H9 (cell line): ENCODE measurements around the gene GARIN1A. TPM values are rescaled to one million over a fixed set of nuclear protein-coding genes. Genes with fewer than 3 reads are reported as not detected.
"Not testable (repeated sequence)": the region's sequence is repeated elsewhere in the genome, so short reads cannot be mapped to it uniquely, and the experiment has no call there.

ENCODE experiments used
- DNase-seq: peaks from one replicate; pipeline ENCODE4 v3.0.0-alpha.2; 2017
- H2AFZ ChIP-seq: one replicate; pipeline ENCODE4 v1.6.1; 2013; ENCODE audit warnings: mild to moderate bottlenecking, low read length, control low read depth, moderate library complexity
- H2AK5ac ChIP-seq: 2 replicates; pipeline ENCODE4 v1.6.1; 2013; ENCODE audit warnings: low read length, control low read depth, mixed read lengths; ENCODE audit not compliant: insufficient read length
- H2BK120ac ChIP-seq: one replicate; pipeline ENCODE4 v1.6.1; 2013; ENCODE audit warnings: low read depth, mild to moderate bottlenecking, low read length, control low read depth, inconsistent platforms; ENCODE audit not compliant: poor library complexity, severe bottlenecking
- H2BK12ac ChIP-seq: 2 replicates; pipeline ENCODE4 v1.6.1; 2013; ENCODE audit warnings: low read length, control low read depth, mixed read lengths, low read depth; ENCODE audit not compliant: insufficient read length
- H2BK15ac ChIP-seq: 2 replicates; pipeline ENCODE4 v1.6.1; 2013; ENCODE audit warnings: low read depth, low read length, control low read depth
- H2BK20ac ChIP-seq: one replicate; pipeline ENCODE4 v1.6.1; 2013; ENCODE audit warnings: low read depth, mild to moderate bottlenecking, low read length, control low read depth, inconsistent platforms; ENCODE audit not compliant: poor library complexity, severe bottlenecking
- H2BK5ac ChIP-seq: 2 replicates; pipeline ENCODE4 v1.6.1; 2013; ENCODE audit warnings: low read length, control low read depth, mixed read lengths; ENCODE audit not compliant: insufficient read length
- H3K14ac ChIP-seq: 2 replicates; pipeline ENCODE4 v1.6.1; 2013; ENCODE audit warnings: low read length, control low read depth; ENCODE audit not compliant: insufficient read depth
- H3K18ac ChIP-seq: 2 replicates; pipeline ENCODE4 v1.6.1; 2013; ENCODE audit warnings: low read depth, mild to moderate bottlenecking, mixed read lengths, low read length, control low read depth; ENCODE audit not compliant: insufficient read length
- H3K23ac ChIP-seq: 2 replicates; pipeline ENCODE4 v1.6.1; 2013; ENCODE audit warnings: low read length, control low read depth, mixed read lengths, low read depth; ENCODE audit not compliant: insufficient read length
- H3K23me2 ChIP-seq: 2 replicates; pipeline ENCODE4 v1.6.1; 2013; ENCODE audit warnings: low read depth, mild to moderate bottlenecking, mixed read lengths, low read length, control low read depth; ENCODE audit not compliant: insufficient read length, poor library complexity, severe bottlenecking
- H3K27ac ChIP-seq: 2 replicates; pipeline ENCODE4 v1.5.1; 2013; ENCODE audit warnings: low read length, control low read depth, mixed read lengths, low read depth; ENCODE audit not compliant: insufficient read length
- H3K27me3 ChIP-seq: 2 replicates; pipeline ENCODE4 v1.6.1; 2013; ENCODE audit warnings: low read length, control low read depth, inconsistent platforms; ENCODE audit not compliant: insufficient read depth
- H3K4ac ChIP-seq: 2 replicates; pipeline ENCODE4 v1.6.1; 2013; ENCODE audit warnings: low read depth, mild to moderate bottlenecking, control low read depth, inconsistent platforms, low read length, moderate library complexity
- H3K4me1 ChIP-seq: 2 replicates; pipeline ENCODE4 v1.6.1; 2013; ENCODE audit warnings: low read length, control low read depth, inconsistent platforms; ENCODE audit not compliant: insufficient read depth
- H3K4me2 ChIP-seq: 2 replicates; pipeline ENCODE4 v1.6.1; 2013; ENCODE audit warnings: low read length, control low read depth, mixed read lengths; ENCODE audit not compliant: insufficient read length, insufficient read depth
- H3K56ac ChIP-seq: 2 replicates; pipeline ENCODE4 v1.6.1; 2013; ENCODE audit warnings: low read depth, mild to moderate bottlenecking, mixed read lengths, low read length, control low read depth; ENCODE audit not compliant: insufficient read length
- H3K79me1 ChIP-seq: 2 replicates; pipeline ENCODE4 v1.6.1; 2013; ENCODE audit warnings: low read depth, mild to moderate bottlenecking, moderate library complexity, low read length, control low read depth, inconsistent platforms; ENCODE audit not compliant: insufficient read depth, poor library complexity, severe bottlenecking
- H3K79me2 ChIP-seq: 2 replicates; pipeline ENCODE4 v1.6.1; 2013; ENCODE audit warnings: low read length, control low read depth, inconsistent platforms; ENCODE audit not compliant: insufficient read depth
- H3K9ac ChIP-seq: 2 replicates; pipeline ENCODE4 v1.6.1; 2013; ENCODE audit warnings: low read length, control low read depth, mixed read lengths; ENCODE audit not compliant: insufficient read length; ENCODE audit errors: extremely low read depth
- H3K9me3 ChIP-seq: one replicate; pipeline ENCODE4 v1.6.1; 2013; ENCODE audit warnings: low read depth, low read length, inconsistent platforms; ENCODE audit not compliant: control insufficient read depth
- H3T11ph ChIP-seq: one replicate; pipeline ENCODE4 v1.6.1; 2013; ENCODE audit warnings: mild to moderate bottlenecking, low read length, control low read depth, inconsistent platforms
- H4K20me1 ChIP-seq: one replicate; pipeline ENCODE4 v1.6.1; 2013; ENCODE audit not compliant: control insufficient read depth, insufficient read length, insufficient read depth
- H4K5ac ChIP-seq: 2 replicates; pipeline ENCODE4 v1.6.1; 2013; ENCODE audit warnings: low read depth, mild to moderate bottlenecking, mixed read lengths, low read length, control low read depth; ENCODE audit not compliant: insufficient read length
- H4K8ac ChIP-seq: replicated peaks from 2 replicates; pipeline ENCODE4 v1.6.1; 2013; ENCODE audit warnings: low read length, control low read depth, mixed read lengths, low read depth; ENCODE audit not compliant: insufficient read length
- H4K91ac ChIP-seq: 2 replicates; pipeline ENCODE4 v1.6.1; 2013; ENCODE audit warnings: low read depth, mild to moderate bottlenecking, moderate library complexity, mixed read lengths, low read length, control low read depth; ENCODE audit not compliant: insufficient read length
- H3K27ac Mint-ChIP-seq, 3 experiments: 2 replicates in 2 of 3; 3 replicates in 1 of 3; pipeline ENCODE4 v1.8.0; 2020 to 2021; ENCODE audit warnings: mixed read lengths in 3 of 3, mild to moderate bottlenecking in 1 of 3, moderate library complexity in 1 of 3
- H3K27me3 Mint-ChIP-seq: 2 replicates; pipeline ENCODE4 v1.8.0; 2021; ENCODE audit warnings: low read depth, mild to moderate bottlenecking, moderate library complexity, mixed read lengths
- H3K36me3 Mint-ChIP-seq, 3 experiments: 2 replicates in 2 of 3; 3 replicates in 1 of 3; pipeline ENCODE4 v1.8.0; 2020 to 2021; ENCODE audit warnings: low read depth in 3 of 3, mixed read lengths in 3 of 3; ENCODE audit not compliant: insufficient read depth in 1 of 3
- H3K4me1 Mint-ChIP-seq, 2 experiments: 2 replicates each; pipeline ENCODE4 v1.8.0; 2020; ENCODE audit warnings: mixed read lengths in 2 of 2
- H3K4me3 Mint-ChIP-seq, 2 experiments: 2 replicates in 1 of 2; 3 replicates in 1 of 2; pipeline ENCODE4 v1.8.0; 2020 to 2021; ENCODE audit warnings: mild to moderate bottlenecking in 2 of 2, mixed read lengths in 2 of 2, moderate library complexity in 1 of 2
- H3K9me3 Mint-ChIP-seq, 2 experiments: 2 replicates in 1 of 2; 3 replicates in 1 of 2; pipeline ENCODE4 v1.8.0; 2020; ENCODE audit warnings: mild to moderate bottlenecking in 2 of 2, mixed read lengths in 2 of 2, moderate library complexity in 1 of 2
- WGBS: extraction: QIAGEN DNeasy Blood & Tissue Kit; methylation state at CpG from one replicate; pipeline ENCODE4 v1.1.7; 2013; ENCODE audit warnings: missing lambda C conversion rate, low lambda C conversion rate, mixed read lengths; ENCODE audit not compliant: insufficient read length; ENCODE audit errors: extremely low coverage; 5-methylcytosine and 5-hydroxymethylcytosine counted together
- total RNA-seq: library from RNA; stranded (reverse); gene quantifications from 2 replicates; pipeline ENCODE4 v1.2.1, GENCODE V29; 2021

GARIN1A gene
- total RNA-seq, 1 experiment from 2014 or later = 0.98 TPM

GRCh38 chr7:128683738-128684137 is 11.6 kb downstream of the GARIN1A start:
- not testable (repeated sequence) for H3K9me3 ChIP-seq, H3K27ac Mint-ChIP-seq, H3K23ac ChIP-seq, H3T11ph ChIP-seq, H3K14ac ChIP-seq, H3K4me2 ChIP-seq, H4K5ac ChIP-seq, DNase-seq, H4K8ac ChIP-seq, H3K56ac ChIP-seq, H3K4me1 Mint-ChIP-seq, H3K79me1 ChIP-seq, H2BK15ac ChIP-seq, H4K20me1 ChIP-seq, H2BK12ac ChIP-seq, H3K36me3 Mint-ChIP-seq, H3K9me3 Mint-ChIP-seq, H3K27me3 Mint-ChIP-seq, H3K23me2 ChIP-seq, H3K4me1 ChIP-seq, H2BK120ac ChIP-seq, H2BK20ac ChIP-seq, H4K91ac ChIP-seq, H3K4ac ChIP-seq, H3K9ac ChIP-seq, H2AK5ac ChIP-seq, H2BK5ac ChIP-seq, H3K4me3 Mint-ChIP-seq, H3K79me2 ChIP-seq, H2AFZ ChIP-seq, H3K27me3 ChIP-seq, H3K18ac ChIP-seq, H3K27ac ChIP-seq
- WGBS = no CpG with 5 or more reads among the region's 4 CpGs
